GM10248 (cell line): Measurements from ENCODE around the gene ADK.

ENCODE experiments used
- CTCF ChIA-PET: fragments of 300-600 bp; sonication (Branson Sonifier 250); formaldehyde crosslinking; extraction: SDS; loops from one replicate; lab custom pipeline; 2021; ENCODE audit warnings: antibody characterized with exemption; lab: Yijun Ruan, JAX
- POLR2A ChIA-PET: fragments of 350-650 bp; sonication (Branson Sonifier 250); formaldehyde crosslinking; extraction: SDS; loops from one replicate; lab custom pipeline; 2020; ENCODE audit warnings: antibody characterized with exemption; lab: Yijun Ruan, JAX
- DNase-seq: peaks from one replicate; pipeline ENCODE4 v3.0.0; 2012; ENCODE audit errors: extremely low spot score
- CTCF ChIP-seq: IDR thresholded peaks from 2 replicates; pipeline ENCODE4 v1.5.1; 2012; ENCODE audit warnings: mild to moderate bottlenecking, low read depth; ENCODE audit errors: extremely low read depth, missing control alignments, control extremely low read depth

ADK gene

GRCh38 chr10:74307061-74307651, 156.1 kb downstream of the ADK start:
- no peak for TF ChIP-seq CTCF
- ChIA-PET POLR2A (no interaction called here), CTCF (interaction anchor here (1.4 to 2.5 kb wide), 3 partner anchors 9 to 31 kb away, joined by 4 to 15 read pairs (median 7); no protein-coding TSS in a partner anchor)
- DNase-seq, result no peak

GRCh38 chr10:74310652-74311257, 159.7 kb downstream of the ADK start:
- no peak for TF ChIP-seq CTCF
- CTCF ChIA-PET, result interaction anchor here (1.0 kb wide), 1 partner anchor 11 kb away, joined by 6 read pairs; no protein-coding TSS in a partner anchor
- POLR2A ChIA-PET, result no interaction called here
- DNase-seq, result no peak

- ChIA-PET POLR2A (no interaction called here), CTCF (no interaction called here)
- no peak for TF ChIP-seq CTCF
- no peak for DNase-seq
Observed at GRCh38 chr10:74314166-74314565, 163.1 kb downstream of the ADK start.

GRCh38 chr10:74320026-74320425, 169.0 kb downstream of the ADK start:
- ChIA-PET CTCF (no interaction called here), POLR2A (no interaction called here)
- TF ChIP-seq CTCF, result no peak
- no peak for DNase-seq

- DNase-seq, result no peak
- ChIA-PET POLR2A (no interaction called here), CTCF (interaction anchor here (0.7 kb wide), 1 partner anchor 13 kb away, joined by 3 read pairs; no protein-coding TSS in a partner anchor)
- no peak for TF ChIP-seq CTCF
Observed at GRCh38 chr10:74320717-74321116, 169.7 kb downstream of the ADK start.

- no peak for DNase-seq
- no peak for TF ChIP-seq CTCF
- CTCF ChIA-PET, result no interaction called here
- POLR2A ChIA-PET, result no interaction called here
Observed at GRCh38 chr10:74322141-74322540, 171.1 kb downstream of the ADK start.
